ENCODE data around the gene ADCK2. TPM values are rescaled to one million over a fixed set of nuclear protein-coding genes. Genes with fewer than 3 reads are reported as not detected.

Gene ADCK2
- total RNA-seq, 2 donors from 2014 or later: 25.4 to 40.6 TPM

GRCh38 chr7:140681766-140682165 lies 9.0 kb downstream of the ADCK2 start:
- Histone ChIP-seq H3K4me1 (no peaks in the 10 kb centered on the region), H3K9ac (ENCODE audit: low read depth in 2 of 2, low read length in 2 of 2) (no peak overlapping the region), H3K4me3 (no peak overlapping the region), H3K27ac (no peak overlapping the region), H3K9me3 (no peaks in the 10 kb centered on the region), H3K27me3 (no peaks in the 10 kb centered on the region), H3K36me3 (no peaks in the 10 kb centered on the region)
- DNase-seq: no peak
- intact Hi-C loops (cut with DNase I): no loop called here
- no peak for TF ChIP-seq CTCF (IDR thresholded peaks at IDR 0.05)

- H3K27ac ChIP-seq: no peak overlapping the region
- intact Hi-C loops (cut with DNase I): no loop called here
- no peaks in the 10 kb centered on the region for H3K9me3 ChIP-seq
- no peak for DNase-seq
- H3K4me3 ChIP-seq: no peak overlapping the region
- no peaks in the 10 kb centered on the region for H3K36me3 ChIP-seq
- TF ChIP-seq CTCF (IDR thresholded peaks at IDR 0.05): no peak
- no peak overlapping the region for H3K9ac ChIP-seq (ENCODE audit: low read depth in 2 of 2, low read length in 2 of 2)
- H3K27me3 ChIP-seq: no peaks in the 10 kb centered on the region
- no peaks in the 10 kb centered on the region for H3K4me1 ChIP-seq
Observed at GRCh38 chr7:140683657-140684056, 10.9 kb downstream of the ADCK2 start.

- no peak for DNase-seq
- H3K36me3 ChIP-seq: no peaks in the 10 kb centered on the region
- H3K9ac ChIP-seq (ENCODE audit: low read depth in 2 of 2, low read length in 2 of 2): no peak overlapping the region
- intact Hi-C loops (cut with DNase I): no loop called here
- no peaks in the 10 kb centered on the region for H3K4me1 ChIP-seq
- no peaks in the 10 kb centered on the region for H3K27me3 ChIP-seq
- no peak overlapping the region for H3K27ac ChIP-seq
- H3K4me3 ChIP-seq: no peak overlapping the region
- no peak for TF ChIP-seq CTCF (IDR thresholded peaks at IDR 0.05)
- H3K9me3 ChIP-seq: no peaks in the 10 kb centered on the region
Observed at GRCh38 chr7:140684066-140684950, 11.6 kb downstream of the ADCK2 start.

- Histone ChIP-seq H3K9me3 (no peaks in the 10 kb centered on the region), H3K9ac (ENCODE audit: low read depth in 2 of 2, low read length in 2 of 2) (no peak overlapping the region), H3K27me3 (no peaks in the 10 kb centered on the region), H3K27ac (no peak overlapping the region), H3K4me1 (no peaks in the 10 kb centered on the region), H3K4me3 (no peak overlapping the region), H3K36me3 (no peaks in the 10 kb centered on the region)
- no peak for TF ChIP-seq CTCF (IDR thresholded peaks at IDR 0.05)
- intact Hi-C loops (cut with DNase I): no loop called here
- no peak for DNase-seq
Observed at GRCh38 chr7:140685407-140686087, 12.8 kb downstream of the ADCK2 start.

- TF ChIP-seq CTCF (IDR thresholded peaks at IDR 0.05): no peak
- H3K9ac ChIP-seq (ENCODE audit: low read depth in 2 of 2, low read length in 2 of 2): no peak overlapping the region
- H3K9me3 ChIP-seq: no peaks in the 10 kb centered on the region
- H3K4me1 ChIP-seq: no peaks in the 10 kb centered on the region
- H3K27ac ChIP-seq: no peak overlapping the region
- no peaks in the 10 kb centered on the region for H3K36me3 ChIP-seq
- H3K27me3 ChIP-seq: no peaks in the 10 kb centered on the region
- intact Hi-C loops (cut with DNase I): no loop called here
- H3K4me3 ChIP-seq: no peak overlapping the region
- DNase-seq: no peak
Observed at GRCh38 chr7:140686921-140687320, 14.2 kb downstream of the ADCK2 start.

Measured in colonic mucosa (tissue), 4 donors.